NCI-H1694 treated with DMSO at 0.1 percent for 48 hours (cell line): ENCODE data around the gene DLK2.
"Not testable (repeated sequence)": the region's sequence is repeated elsewhere in the genome, so short reads cannot be mapped to it uniquely, and the experiment has no call there.

Experiments used
- DNase-seq: peaks from one replicate; lab custom pipeline; 2025; lab: John Stamatoyannopoulos, UW

The DLK2 gene

GRCh38 chr6:43426928-43427405 lies 28.4 kb downstream of the DLK2 start:
- DNase-seq = no peak

GRCh38 chr6:43425083-43425482 lies 30.3 kb downstream of the DLK2 start:
- not testable (repeated sequence) for DNase-seq

DNA sequence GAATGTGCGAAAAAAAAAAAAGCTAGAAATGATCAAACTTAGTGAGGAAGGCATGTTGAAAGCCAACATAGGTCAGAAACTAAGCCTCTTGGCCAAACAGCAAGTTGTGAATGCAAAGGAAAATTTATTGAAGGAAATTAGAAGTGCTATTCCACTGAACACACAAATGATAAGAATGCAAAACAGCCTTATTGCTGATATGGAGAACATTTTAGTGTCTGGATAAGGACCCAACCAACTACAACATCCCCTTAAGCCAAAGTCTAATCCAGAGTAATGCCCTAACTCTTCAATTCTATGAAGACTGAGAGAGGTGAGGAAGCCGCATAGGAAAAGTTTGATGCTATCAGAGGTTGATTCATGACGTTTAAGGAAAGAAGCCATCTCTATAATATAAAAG lies 33.5 kb downstream of the DLK2 start:
- no peak for DNase-seq

GRCh38 chr6:43420012-43420709 lies 35.2 kb downstream of the DLK2 start:
- DNase-seq = no peak

GRCh38 chr6:43416935-43417334 lies 38.4 kb downstream of the DLK2 start:
- DNase-seq = no peak

- DNase-seq = not testable (repeated sequence)
Observed at GRCh38 chr6:43415275-43415674, 40.1 kb downstream of the DLK2 start.

DNA sequence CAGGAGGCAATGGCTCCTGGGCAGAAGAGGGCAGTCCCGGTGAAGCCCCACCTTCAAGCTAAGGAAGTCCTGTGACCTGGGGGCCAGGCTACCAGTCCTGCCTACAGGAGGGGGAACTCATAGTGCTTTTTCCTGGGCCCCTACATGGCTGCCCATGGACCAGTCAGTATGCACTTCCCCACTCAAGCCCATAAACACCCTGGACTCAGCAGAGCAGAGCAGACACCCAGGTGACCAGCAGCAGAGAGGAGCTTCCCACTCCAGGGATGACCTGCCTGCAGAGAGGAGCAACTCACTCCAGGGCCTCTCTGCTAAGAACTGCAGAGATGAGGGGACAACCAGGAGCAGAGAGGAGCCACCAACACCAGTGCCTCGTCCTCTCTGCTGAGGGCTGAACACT lies 42.3 kb downstream of the DLK2 start:
- DNase-seq = no peak

- no peak for DNase-seq
Observed at GRCh38 chr6:43412541-43412940, 42.8 kb downstream of the DLK2 start.

- not testable (repeated sequence) for DNase-seq
Observed at GRCh38 chr6:43410776-43411175, 44.6 kb downstream of the DLK2 start.

DNA sequence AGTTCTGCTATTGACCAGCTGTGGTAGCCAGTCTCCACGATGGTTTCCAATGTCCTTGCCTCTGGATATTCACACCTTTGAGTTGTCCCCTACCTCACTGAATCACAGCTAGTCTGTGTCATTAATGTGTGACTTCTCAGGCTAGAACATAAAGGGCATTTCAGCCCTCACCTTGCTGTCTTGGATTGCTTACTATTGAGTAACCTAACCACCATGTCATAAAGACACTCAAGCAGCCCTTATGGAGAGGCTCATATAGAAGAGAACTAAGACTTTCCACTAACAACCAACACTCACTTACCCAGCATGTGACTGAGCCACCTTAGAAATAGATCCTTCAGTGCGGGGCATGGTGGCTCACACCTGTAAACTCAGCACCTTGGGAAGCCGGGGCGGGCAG lies 47.1 kb downstream of the DLK2 start:
- DNase-seq = no peak

GRCh38 chr6:43407296-43407695 lies 48.1 kb downstream of the DLK2 start:
- DNase-seq = no peak

- no peak for DNase-seq
Observed at GRCh38 chr6:43405354-43405753, 50.0 kb downstream of the DLK2 start.

- DNase-seq = no peak
Observed at GRCh38 chr6:43402820-43403219, 52.5 kb downstream of the DLK2 start.

GRCh38 chr6:43401730-43402129 lies 53.6 kb downstream of the DLK2 start:
- DNase-seq = no peak
